GM18868 (cell line): ENCODE measurements around the gene PANX2.

Source experiments
- ATAC-seq: cut with Tn5 transposase; IDR thresholded peaks from one replicate; pipeline ENCODE4 v1.9.1; 2021; ENCODE audit warnings: mild to moderate bottlenecking, moderate library complexity; ENCODE audit not compliant: unreplicated experiment

The PANX2 gene

GRCh38 chr22:50227579-50228215 is 57.2 kb downstream of the PANX2 start:
- ATAC-seq, result no peak

- ATAC-seq, result no peak
These were observed 57.8 kb downstream of the PANX2 start for GRCh38 chr22:50228366-50228765.

- no peak for ATAC-seq
These were observed 58.8 kb downstream of the PANX2 start for GRCh38 chr22:50229370-50229769.
